Neural cell (in vitro differentiated cells): ENCODE results near the gene KCNMB2.

Source experiments
- CTCF ChIP-seq: fragments of 450-650 bp; IDR thresholded peaks from 2 replicates; pipeline ENCODE4 v1.5.1; 2014; ENCODE audit warnings: antibody characterized with exemption, mild to moderate bottlenecking, moderate library complexity; ENCODE audit not compliant: poor library complexity, severe bottlenecking
- EP300 ChIP-seq: fragments of 450-650 bp; conservative IDR thresholded peaks from 2 replicates; pipeline ENCODE4 v1.6.1; 2014; ENCODE audit warnings: antibody characterized with exemption, mild to moderate bottlenecking, moderate library complexity; ENCODE audit not compliant: poor library complexity, severe bottlenecking
- EZH2 ChIP-seq: fragments of 200-600, 300-800 bp; shearing (Covaris generic), sonication (generic); IDR thresholded peaks from 2 replicates; pipeline ENCODE4 v1.6.1; 2014; ENCODE audit warnings: antibody characterized with exemption, low read length, borderline replicate concordance, mild to moderate bottlenecking; ENCODE audit not compliant: insufficient read depth, poor library complexity, severe bottlenecking
- POLR2AphosphoS5 ChIP-seq: IDR thresholded peaks from 2 replicates; pipeline ENCODE4 v1.6.1; 2012
- REST ChIP-seq: IDR thresholded peaks from 2 replicates; pipeline ENCODE4 v1.6.1; 2012; ENCODE audit warnings: borderline replicate concordance
- TAF1 ChIP-seq: IDR thresholded peaks from 2 replicates; pipeline ENCODE4 v1.6.1; 2012; ENCODE audit warnings: low read depth

- TF ChIP-seq POLR2AphosphoS5, result no peak
- TF ChIP-seq TAF1, result no peak
- TF ChIP-seq CTCF, result no peak
- TF ChIP-seq EP300, result no peak
- no peak for TF ChIP-seq REST
- no peak for TF ChIP-seq EZH2
These were observed 249.7 kb downstream of the KCNMB2 start for GRCh38 chr3:178785961-178786360.
